Measurements from ENCODE around the gene HCST.

DNA sequence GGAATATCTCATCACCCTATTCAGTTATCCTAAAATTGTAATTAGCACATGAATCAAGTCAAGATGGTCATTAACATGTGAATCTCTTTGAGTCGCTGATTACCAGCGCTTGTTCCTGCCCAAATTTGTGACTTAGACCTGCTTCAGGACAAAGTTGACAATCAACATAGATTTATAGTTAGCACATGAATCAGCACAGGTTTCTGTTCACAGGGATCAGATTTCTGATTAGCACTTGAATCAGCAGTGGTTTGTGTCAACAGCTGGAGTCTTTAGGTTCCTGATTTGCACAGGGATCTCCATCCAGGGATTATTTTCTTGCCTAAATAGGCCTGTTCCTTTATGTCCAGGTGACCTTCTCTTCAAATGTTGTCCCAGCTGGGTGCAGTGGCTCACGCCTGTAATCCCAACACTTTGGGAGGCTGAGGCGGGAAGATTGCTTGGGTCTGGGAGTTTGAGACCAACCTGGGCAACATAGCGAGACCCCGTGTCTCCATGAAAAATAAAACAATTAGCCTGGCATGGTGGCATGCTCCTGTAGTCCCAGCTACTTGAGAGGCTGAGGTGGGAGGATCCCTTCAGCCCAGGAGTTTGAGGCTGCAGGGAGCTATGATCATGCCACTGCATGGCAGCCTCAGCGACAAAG is 30.1 kb downstream of the HCST start:
- TF ChIP-seq BHLHE40 (IDR thresholded peaks at IDR 0.05; ENCODE audit: low read length) (no peak), ZNF101 (CRISPR knock-in tag; IDR thresholded peaks at IDR 0.05; ENCODE audit: borderline replicate concordance, low read depth) (no peak), ZNF737 (CRISPR knock-in tag; IDR thresholded peaks at IDR 0.05; ENCODE audit: borderline replicate concordance) (no peak)
- TF ChIP-seq, protein P1, sequence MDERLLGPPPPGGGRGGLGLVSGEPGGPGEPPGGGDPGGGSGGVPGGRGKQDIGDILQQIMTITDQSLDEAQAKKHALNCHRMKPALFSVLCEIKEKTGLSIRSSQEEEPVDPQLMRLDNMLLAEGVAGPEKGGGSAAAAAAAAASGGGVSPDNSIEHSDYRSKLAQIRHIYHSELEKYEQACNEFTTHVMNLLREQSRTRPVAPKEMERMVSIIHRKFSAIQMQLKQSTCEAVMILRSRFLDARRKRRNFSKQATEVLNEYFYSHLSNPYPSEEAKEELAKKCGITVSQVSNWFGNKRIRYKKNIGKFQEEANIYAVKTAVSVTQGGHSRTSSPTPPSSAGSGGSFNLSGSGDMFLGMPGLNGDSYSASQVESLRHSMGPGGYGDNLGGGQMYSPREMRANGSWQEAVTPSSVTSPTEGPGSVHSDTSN (CRISPR knock-in tag; IDR thresholded peaks at IDR 0.05): no peak
- TF ChIP-seq, protein P2, sequence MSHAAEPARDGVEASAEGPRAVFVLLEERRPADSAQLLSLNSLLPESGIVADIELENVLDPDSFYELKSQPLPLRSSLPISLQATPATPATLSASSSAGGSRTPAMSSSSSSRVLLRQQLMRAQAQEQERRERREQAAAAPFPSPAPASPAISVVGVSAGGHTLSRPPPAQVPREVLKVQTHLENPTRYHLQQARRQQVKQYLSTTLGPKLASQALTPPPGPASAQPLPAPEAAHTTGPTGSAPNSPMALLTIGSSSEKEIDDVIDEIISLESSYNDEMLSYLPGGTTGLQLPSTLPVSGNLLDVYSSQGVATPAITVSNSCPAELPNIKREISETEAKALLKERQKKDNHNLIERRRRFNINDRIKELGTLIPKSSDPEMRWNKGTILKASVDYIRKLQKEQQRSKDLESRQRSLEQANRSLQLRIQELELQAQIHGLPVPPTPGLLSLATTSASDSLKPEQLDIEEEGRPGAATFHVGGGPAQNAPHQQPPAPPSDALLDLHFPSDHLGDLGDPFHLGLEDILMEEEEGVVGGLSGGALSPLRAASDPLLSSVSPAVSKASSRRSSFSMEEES (CRISPR knock-in tag; IDR thresholded peaks at IDR 0.05): no peak
